Esophagus squamous epithelium (tissue), 4 donors: ENCODE results near the gene KRT4.
A peak's percentile ranks its signal among the peaks of the same experiment; 100 is the strongest.

Experiments
- POLR2A ChIP-seq, 4 donors: fragments of 450-650 bp; IDR thresholded peaks; one replicate each; pipeline ENCODE4 v1.6.1; 2017; ENCODE audit warnings: antibody characterized with exemption in 4 of 4, mild to moderate bottlenecking in 4 of 4, moderate library complexity in 3 of 4
- TF ChIP-seq, protein P1 (sequence below), 6 experiments: fragments of 450-650 bp in 4 of 6; fragments of 200-600 bp in 2 of 6; sonication (generic) in 2 of 6; IDR thresholded peaks; one replicate each; pipeline ENCODE4 v1.5.1; 2016 to 2019; ENCODE audit warnings: antibody characterized with exemption in 6 of 6, mild to moderate bottlenecking in 4 of 6, moderate library complexity in 4 of 6

DNA sequence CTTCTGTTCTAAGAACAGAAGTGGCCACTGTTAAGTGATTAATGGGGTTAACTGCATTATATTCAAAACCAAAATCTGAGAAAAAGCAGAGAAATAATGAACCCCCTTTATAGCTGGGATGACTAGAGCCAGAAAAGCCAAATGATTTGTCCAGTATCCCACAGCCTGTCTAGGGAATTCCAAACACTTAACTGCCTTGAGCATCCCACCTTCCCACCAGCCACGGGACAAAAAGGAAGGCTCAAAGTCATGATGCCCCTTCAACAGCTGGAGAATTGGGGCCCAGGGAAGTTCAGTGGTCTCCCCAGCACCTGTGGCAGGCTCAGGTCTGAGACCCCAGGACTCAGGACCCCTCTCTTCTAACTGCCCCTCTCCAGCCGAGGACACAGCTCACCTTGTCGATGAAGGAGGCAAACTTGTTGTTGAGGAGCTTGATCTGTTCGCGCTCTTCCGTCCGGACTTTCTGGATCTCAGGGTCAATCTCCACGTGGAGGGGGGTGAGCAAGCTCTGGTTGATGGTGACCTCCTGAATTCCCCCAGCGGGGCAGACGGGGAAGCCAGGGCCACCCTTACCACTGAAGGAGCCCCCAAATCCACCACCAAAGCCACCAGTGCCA, 605 bp downstream of the KRT4 start:
- TF ChIP-seq, protein P1, sequence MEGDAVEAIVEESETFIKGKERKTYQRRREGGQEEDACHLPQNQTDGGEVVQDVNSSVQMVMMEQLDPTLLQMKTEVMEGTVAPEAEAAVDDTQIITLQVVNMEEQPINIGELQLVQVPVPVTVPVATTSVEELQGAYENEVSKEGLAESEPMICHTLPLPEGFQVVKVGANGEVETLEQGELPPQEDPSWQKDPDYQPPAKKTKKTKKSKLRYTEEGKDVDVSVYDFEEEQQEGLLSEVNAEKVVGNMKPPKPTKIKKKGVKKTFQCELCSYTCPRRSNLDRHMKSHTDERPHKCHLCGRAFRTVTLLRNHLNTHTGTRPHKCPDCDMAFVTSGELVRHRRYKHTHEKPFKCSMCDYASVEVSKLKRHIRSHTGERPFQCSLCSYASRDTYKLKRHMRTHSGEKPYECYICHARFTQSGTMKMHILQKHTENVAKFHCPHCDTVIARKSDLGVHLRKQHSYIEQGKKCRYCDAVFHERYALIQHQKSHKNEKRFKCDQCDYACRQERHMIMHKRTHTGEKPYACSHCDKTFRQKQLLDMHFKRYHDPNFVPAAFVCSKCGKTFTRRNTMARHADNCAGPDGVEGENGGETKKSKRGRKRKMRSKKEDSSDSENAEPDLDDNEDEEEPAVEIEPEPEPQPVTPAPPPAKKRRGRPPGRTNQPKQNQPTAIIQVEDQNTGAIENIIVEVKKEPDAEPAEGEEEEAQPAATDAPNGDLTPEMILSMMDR (IDR thresholded peaks at IDR 0.05) = no peak
- peak in 1 of 4 donors; percentile 19 for TF ChIP-seq POLR2A (IDR thresholded peaks at IDR 0.05)
